IPS-NIHi7 (cell line): ENCODE measurements around the gene TAF11L14.

ENCODE experiments used
- DNase-seq: peaks from one replicate; pipeline ENCODE4 v3.0.0; 2012; ENCODE audit warnings: mixed read lengths; ENCODE audit errors: extremely low spot score

The TAF11L14 gene

DNA sequence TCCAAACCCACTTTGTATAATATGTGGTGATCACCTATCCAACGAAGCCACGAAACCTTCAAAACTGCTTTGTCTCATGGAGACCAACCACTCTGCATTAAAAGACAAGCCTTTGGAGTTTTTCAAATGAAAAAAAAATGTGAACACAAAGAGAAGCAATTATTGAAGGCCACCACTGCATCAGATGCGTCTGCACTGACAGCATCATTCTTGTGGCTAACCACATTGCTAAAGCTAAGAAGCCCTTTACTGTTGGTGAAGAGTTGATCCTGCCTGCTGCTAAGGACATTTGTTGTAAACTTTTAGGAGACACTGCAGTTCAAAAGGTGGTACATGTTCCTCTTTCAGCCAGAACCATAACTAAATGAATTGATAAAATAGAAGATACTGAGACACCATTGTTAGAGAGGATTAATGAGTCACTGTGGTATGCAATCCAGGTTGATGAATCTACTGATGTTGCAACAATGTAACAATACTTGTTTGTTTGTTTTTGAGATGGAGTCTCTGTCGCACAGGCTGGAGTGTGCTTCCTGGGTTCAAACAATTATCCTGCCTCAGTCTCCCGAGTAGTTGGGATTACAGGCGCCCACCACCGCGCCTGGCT lies 45.4 kb downstream of the TAF11L14 start:
- no peak for DNase-seq

DNA sequence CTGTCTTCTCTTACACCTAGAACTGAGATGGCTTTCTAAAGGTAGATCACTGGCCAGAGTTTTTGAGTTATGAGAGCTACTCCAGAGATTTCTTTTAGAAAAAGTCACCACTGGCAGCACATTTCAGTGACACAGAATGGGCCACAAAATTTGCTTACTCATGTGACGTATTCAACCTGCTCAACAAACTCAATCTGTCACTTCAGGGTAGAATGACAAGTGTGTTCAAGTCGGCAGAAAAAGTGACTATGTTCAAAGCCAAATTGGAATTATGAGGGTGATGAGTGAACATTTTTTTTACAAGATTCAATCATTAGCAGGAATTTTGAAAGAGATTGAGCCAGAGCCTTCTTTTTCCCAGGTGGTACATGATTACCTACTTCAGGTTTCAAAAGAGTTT lies 46.5 kb downstream of the TAF11L14 start:
- no peak for DNase-seq
